NCI-H2171 treated with DMSO at 0.1 percent for 48 hours (cell line): ENCODE results near the gene ZNF418.
"Not testable (repeated sequence)": the region's sequence is repeated elsewhere in the genome, so short reads cannot be mapped to it uniquely, and the experiment has no call there.

Source experiments
- DNase-seq: peaks from one replicate; lab custom pipeline; 2025; lab: John Stamatoyannopoulos, UW

The ZNF418 gene

DNA sequence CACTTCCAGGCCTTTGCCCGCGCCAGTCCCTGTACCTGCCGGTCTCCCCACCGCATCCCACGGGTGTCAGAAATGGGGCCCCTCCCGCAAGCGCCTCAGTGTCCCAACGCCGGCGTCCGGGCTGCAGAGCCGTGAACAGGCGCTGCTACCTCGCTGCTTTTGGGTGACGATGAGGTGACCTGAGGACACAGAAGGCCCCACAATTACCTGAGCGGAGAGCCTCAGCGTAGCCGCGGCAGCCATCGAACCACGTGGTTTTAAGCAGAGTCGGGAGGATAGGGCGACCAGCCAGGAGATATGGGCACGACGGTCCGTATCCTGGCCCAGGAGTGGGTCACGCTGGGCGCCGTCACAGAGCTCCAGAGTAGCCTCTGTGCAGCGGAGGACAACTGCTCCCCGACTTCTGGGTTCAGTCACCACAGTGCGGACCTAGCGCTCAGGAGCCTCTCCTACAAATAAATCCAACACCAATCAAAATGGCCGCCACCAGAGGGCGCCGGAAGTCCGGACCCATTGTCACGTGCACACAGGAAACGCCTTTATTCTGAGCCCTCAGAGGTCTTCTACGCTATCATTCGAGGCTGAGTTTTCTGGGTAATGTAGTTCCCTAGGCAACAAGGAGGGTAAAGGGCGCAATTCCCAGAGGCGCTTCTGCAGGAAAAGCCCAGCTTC lies 46.5 kb downstream of the ZNF418 start, which contains the start of gene ZNF814:
ZNF814 (minus strand) TSS at position 478 of the 672 bp plus-strand sequence; CDS start at position 243, 235 bp downstream.
- no peak for DNase-seq

DNA sequence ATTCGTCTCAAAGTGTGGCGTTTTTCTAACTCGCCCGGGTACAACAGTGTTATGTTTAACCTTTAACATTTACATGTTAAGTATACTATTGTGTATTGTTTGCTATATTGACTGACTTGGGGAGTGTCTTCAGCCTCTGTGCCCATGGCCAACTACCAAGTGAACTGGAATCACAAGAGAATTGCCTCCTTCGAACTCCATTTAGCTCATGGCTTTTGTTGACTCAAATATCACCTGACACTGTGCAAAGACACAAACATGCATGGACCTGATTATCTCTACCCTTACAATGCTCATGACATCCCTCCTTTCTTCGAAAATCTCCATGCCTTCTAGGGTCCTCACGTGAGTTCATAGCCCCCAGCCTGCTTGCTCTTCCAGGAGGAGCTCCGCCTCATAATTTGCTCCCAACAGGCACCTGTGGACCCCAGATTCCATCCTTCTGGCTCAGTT lies 47.1 kb downstream of the ZNF418 start:
- DNase-seq: no peak

DNA sequence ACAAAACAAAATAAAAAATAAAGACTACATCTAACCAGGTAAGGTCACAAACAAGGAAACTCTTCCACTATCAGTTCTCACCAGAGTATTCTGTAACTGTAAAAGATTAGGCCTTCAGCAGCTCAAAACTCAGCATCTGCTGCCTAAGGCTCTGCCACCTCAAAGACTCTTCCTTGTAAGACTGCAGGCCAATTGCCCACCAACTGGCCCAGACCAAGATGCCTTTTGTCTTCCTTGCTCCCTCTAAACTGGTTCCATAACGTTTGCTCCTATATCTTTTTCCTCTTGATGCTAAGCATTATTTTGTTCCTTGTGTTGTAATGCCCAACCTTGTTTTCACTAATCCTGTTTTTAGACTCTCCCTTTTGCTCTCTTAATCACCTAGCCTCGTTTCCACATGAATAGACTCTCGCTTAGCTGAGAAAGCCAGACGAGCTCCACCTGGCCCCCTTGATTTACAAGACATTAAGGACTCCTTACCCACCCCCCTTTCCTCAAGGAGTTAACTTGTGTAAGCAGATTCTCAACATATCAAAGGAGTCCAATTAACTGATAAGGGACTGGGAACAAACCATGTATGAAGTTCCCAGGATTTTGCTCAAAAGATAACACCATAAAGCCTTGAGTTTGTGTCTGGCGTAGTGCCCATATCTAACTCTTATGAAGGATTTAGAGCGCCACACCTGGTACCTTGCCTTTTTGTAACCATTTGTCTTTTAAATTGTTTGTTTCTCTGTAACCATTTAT lies 47.8 kb downstream of the ZNF418 start:
- peak; percentile 20 for DNase-seq

DNA sequence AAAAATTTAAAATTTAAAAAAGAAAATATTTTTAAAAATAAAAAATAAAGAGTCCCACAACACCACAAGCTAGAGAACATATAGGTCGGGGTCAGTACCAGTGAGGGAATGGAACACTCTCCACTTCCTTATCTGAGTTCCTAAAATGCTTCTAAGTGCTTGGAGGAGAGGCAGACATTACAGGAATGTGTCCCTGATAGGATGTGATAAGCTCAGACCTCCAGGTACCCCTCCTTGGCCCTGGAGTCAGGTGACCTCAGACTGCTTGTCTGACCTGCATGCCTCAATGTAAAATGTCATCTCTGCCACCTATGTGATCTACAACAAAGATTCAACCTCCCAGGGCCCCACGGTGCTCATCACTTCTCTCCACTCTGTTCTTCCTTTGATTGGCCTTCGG lies 49.2 kb downstream of the ZNF418 start:
- no peak for DNase-seq

DNA sequence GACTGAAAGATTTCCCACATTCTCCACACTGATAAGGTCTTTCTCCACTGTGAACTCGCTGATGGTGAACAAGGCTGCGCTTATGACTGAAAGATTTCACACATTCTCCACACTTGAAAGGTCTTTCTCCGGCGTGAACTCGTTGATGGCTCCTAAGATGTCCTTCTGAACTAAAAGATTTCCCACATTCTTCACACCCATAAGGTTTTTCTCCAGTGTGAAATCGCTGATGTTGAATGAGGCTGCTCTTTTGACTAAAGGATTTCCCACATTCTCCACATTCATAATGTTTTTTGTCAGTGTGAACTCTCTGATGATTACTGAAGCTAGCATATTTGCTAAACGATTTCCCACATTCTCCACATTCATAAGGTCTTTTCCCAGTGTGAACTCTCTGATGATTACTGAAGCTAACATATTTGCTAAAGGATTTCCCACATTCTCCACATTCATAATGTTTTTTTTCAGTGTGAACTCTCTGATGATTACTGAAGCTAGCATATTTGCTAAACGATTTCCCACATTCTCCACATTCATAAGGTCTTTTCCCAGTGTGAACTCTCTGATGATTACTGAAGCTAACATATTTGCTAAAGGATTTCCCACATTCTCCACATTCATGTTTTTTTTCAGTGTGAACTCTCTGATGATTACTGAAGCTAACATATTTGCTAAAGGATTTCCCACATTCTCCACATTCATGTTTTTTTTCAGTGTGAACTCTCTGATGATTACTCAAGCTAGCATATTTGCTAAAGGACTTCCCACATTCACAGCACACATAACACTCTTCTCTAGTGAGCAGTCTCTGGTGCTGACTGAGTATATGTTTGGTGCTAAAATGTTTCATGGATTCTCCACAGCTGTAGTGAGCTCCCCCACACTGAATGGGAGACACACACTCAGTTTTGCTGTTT lies 61.1 kb downstream of the ZNF418 start:
- DNase-seq: not testable (repeated sequence)

DNA sequence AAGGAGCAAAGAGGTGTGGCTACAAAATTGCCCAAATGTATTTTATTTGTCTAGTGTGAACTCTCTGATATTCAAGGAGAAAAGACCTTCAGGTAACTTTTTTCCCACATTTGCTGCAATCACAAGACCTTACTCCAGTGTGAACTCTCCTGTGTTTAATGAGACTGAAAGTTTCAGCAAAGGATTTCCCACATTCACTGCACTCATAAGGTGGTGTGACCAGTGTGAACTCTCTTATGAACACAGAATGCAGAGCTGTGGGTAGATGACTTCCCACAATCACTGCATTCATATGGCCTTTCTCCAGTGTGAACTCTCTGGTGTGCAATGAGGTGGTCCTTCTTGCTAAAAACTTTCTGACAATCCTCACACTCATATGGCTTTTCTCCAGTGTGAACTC lies 62.8 kb downstream of the ZNF418 start:
- DNase-seq: no peak
